Esophagus muscularis mucosa (tissue), 4 donors: ENCODE measurements around the gene HCAR3. TPM values are rescaled to one million over a fixed set of nuclear protein-coding genes. Genes with fewer than 3 reads are reported as not detected.

Source experiments
- DNase-seq: peaks from one replicate; pipeline ENCODE4 v3.0.0-alpha.2; 2017; ENCODE audit errors: extremely low spot score
- H3K27ac ChIP-seq, 4 donors: fragments of 200-600 bp; sonication (generic); replicated peaks in 1 of 4; 1 replicate in 3 of 4; 2 replicates in 1 of 4; pipeline ENCODE4 v1.5.1; 2016 to 2019; ENCODE audit warnings: mild to moderate bottlenecking in 1 of 4
- H3K27me3 ChIP-seq, 4 donors: fragments of 200-600 bp; sonication (generic); one replicate each; pipeline versions ENCODE4 v1.5.1 to v1.6.0; 2016 to 2019
- H3K36me3 ChIP-seq, 4 donors: fragments of 200-600 bp; sonication (generic); one replicate each; pipeline ENCODE4 v1.5.1; 2016 to 2019
- H3K4me1 ChIP-seq, 4 donors: fragments of 200-600 bp; sonication (generic); one replicate each; pipeline ENCODE4 v1.5.1; 2016 to 2019
- H3K4me3 ChIP-seq, 4 donors: fragments of 200-600 bp; sonication (generic); 1 replicate in 2 of 4; 2 replicates in 2 of 4; pipeline ENCODE4 v1.5.1; 2016 to 2019; ENCODE audit warnings: mild to moderate bottlenecking in 4 of 4, moderate library complexity in 1 of 4
- H3K9me3 ChIP-seq, 4 donors: fragments of 200-600 bp; sonication (generic); 1 replicate in 3 of 4; 2 replicates in 1 of 4; pipeline ENCODE4 v1.5.1; 2016 to 2019
- CTCF ChIP-seq, 3 experiments: fragments of 200-600 bp in 2 of 3; fragments of 450-650 bp in 1 of 3; sonication (generic) in 2 of 3; IDR thresholded peaks; one replicate each; pipeline ENCODE4 v1.5.1; 2017 to 2019; ENCODE audit warnings: antibody characterized with exemption in 3 of 3, mild to moderate bottlenecking in 2 of 3, moderate library complexity in 1 of 3
- EP300 ChIP-seq: sonication (generic); formaldehyde crosslinking; IDR thresholded peaks from one replicate; pipeline ENCODE4 v1.6.1; 2017; ENCODE audit warnings: antibody characterized with exemption
- POLR2A ChIP-seq: fragments of 450-650 bp; IDR thresholded peaks from one replicate; pipeline ENCODE4 v1.6.1; 2017; ENCODE audit warnings: antibody characterized with exemption, moderate library complexity, mild to moderate bottlenecking, low read depth
- POLR2AphosphoS5 ChIP-seq, 2 donors: sonication (generic); formaldehyde crosslinking; IDR thresholded peaks; one replicate each; pipeline ENCODE4 v1.6.1; 2017; ENCODE audit warnings: antibody characterized with exemption in 2 of 2
- WGBS: methylation state at CpG from one replicate; pipeline ENCODE4 v1.1.5; 2018; 5-methylcytosine and 5-hydroxymethylcytosine counted together
- intact Hi-C: fragments of 100-400 bp; cut with DNase I; formaldehyde crosslinking; loops from one replicate; pipeline ENCODE4 v1.15.1; 2023
- total RNA-seq, 4 donors: library from RNA; depleted of rRNA; stranded (reverse); fragments of >200 nt; gene quantifications; one replicate each; pipeline versions ENCODE4 v1.1.0 to v1.2.1, GENCODE V29; 2016

The HCAR3 gene
- total RNA-seq, 4 donors from 2014 or later: 0.50 TPM; not detected in 3

GRCh38 chr12:122726080-122726558 lies 9.5 kb upstream of the HCAR3 start:
- Histone ChIP-seq H3K36me3 (no peaks in the 10 kb centered on the region), H3K4me1 (no peaks in the 10 kb centered on the region), H3K4me3 (no peak overlapping the region), H3K9me3 (no peaks in the 10 kb centered on the region), H3K27me3 (peaks cover 0 to 13% (median 0%) of the 10 kb centered on the region in 4 donors), H3K27ac (no peak overlapping the region)
- intact Hi-C loops: no loop called here
- WGBS: 62% methylated on average over 5 of the region's 5 CpGs
- TF ChIP-seq POLR2A (no peak), POLR2AphosphoS5 (IDR thresholded peaks at IDR 0.05) (no peak), EP300 (no peak), CTCF (IDR thresholded peaks at IDR 0.05) (no peak)
- DNase-seq: no peak

DNA sequence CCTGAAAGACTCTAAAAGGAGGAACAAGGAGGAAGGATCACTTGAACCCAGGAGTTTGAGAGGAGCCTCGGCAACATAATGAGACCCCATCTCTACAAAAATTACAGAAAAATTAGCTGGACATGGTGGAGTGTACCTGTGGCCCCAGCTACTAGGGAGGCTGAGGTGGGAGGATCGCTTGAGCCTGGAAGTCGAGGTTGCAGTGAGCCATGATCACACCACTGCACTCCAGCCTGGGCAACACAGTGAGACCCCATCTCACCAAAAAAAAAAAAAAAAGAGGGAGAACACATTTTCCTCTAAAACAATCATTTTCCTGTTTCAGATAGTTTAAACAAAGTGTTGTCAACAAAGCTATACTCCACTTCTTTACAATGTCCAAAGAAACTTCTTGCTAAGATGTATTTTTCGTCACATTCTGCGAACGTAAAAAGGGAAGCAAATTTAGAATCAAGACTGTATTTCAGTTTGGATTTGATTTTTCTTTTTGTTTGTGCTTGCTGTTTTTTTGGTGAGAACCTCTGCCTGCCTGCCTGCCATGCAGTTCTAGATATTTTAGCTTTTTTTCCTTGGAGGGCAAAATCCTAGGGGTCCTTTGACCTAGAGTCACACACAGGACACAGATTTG lies 9.0 kb upstream of the HCAR3 start:
- intact Hi-C loops: no loop called here
- TF ChIP-seq POLR2AphosphoS5 (IDR thresholded peaks at IDR 0.05) (no peak), EP300 (no peak), POLR2A (no peak), CTCF (IDR thresholded peaks at IDR 0.05) (no peak)
- Histone ChIP-seq H3K27ac (no peak overlapping the region), H3K27me3 (peaks cover 0 to 7% (median 0%) of the 10 kb centered on the region in 4 donors), H3K36me3 (no peaks in the 10 kb centered on the region), H3K4me1 (no peaks in the 10 kb centered on the region), H3K9me3 (no peaks in the 10 kb centered on the region), H3K4me3 (no peak overlapping the region)
- no peak for DNase-seq
- 80% methylated on average over 6 of the region's 6 CpGs for WGBS

- H3K4me3 ChIP-seq: no peak overlapping the region
- no peaks in the 10 kb centered on the region for H3K4me1 ChIP-seq
- no peak for DNase-seq
- TF ChIP-seq POLR2AphosphoS5 (IDR thresholded peaks at IDR 0.05) (no peak), CTCF (IDR thresholded peaks at IDR 0.05) (no peak), POLR2A (no peak), EP300 (no peak)
- WGBS: 86% methylated on average over 10 of the region's 12 CpGs
- no peaks in the 10 kb centered on the region for H3K9me3 ChIP-seq
- peaks cover 0 to under 1% (median 0%) of the 10 kb centered on the region in 4 donors for H3K27me3 ChIP-seq
- H3K36me3 ChIP-seq: no peaks in the 10 kb centered on the region
- no peak overlapping the region for H3K27ac ChIP-seq
- intact Hi-C loops: no loop called here
Observed at GRCh38 chr12:122724641-122725243, 8.1 kb upstream of the HCAR3 start.

GRCh38 chr12:122722387-122722786 lies 5.8 kb upstream of the HCAR3 start:
- no peak for DNase-seq
- Histone ChIP-seq H3K9me3 (no peaks in the 10 kb centered on the region), H3K27me3 (peaks cover 0 to 6% (median 0%) of the 10 kb centered on the region in 4 donors), H3K36me3 (no peaks in the 10 kb centered on the region), H3K4me3 (no peak overlapping the region), H3K4me1 (no peaks in the 10 kb centered on the region), H3K27ac (no peak overlapping the region)
- no peak for TF ChIP-seq POLR2A
- TF ChIP-seq EP300: no peak
- TF ChIP-seq CTCF (IDR thresholded peaks at IDR 0.05): no peak
- TF ChIP-seq POLR2AphosphoS5 (IDR thresholded peaks at IDR 0.05): no peak
- WGBS: 67% methylated on average over 1 of the region's 1 CpG
- intact Hi-C loops: no loop called here
